SU-DHL-6 (cell line): ENCODE measurements around the gene PFN3.

ENCODE experiments used
- H2AFZ ChIP-seq: fragments of 200-600 bp; sonication (generic); 2 replicates; pipeline ENCODE4 v1.6.1; 2014; ENCODE audit warnings: low read depth, mild to moderate bottlenecking, moderate library complexity, mixed read lengths, antibody characterized with exemption, low read length; ENCODE audit not compliant: severe bottlenecking
- H3F3A ChIP-seq: fragments of 200-600 bp; shearing (Covaris generic); 2 replicates; pipeline ENCODE4 v1.6.0; 2016; ENCODE audit warnings: antibody characterized with exemption, mild to moderate bottlenecking; ENCODE audit not compliant: insufficient read depth
- H3K27ac ChIP-seq: fragments of 200-600 bp; sonication (generic); 2 replicates; pipeline ENCODE4 v1.5.1; 2016; ENCODE audit warnings: low read depth, mild to moderate bottlenecking, low read length, moderate library complexity, mixed read lengths
- H3K27me3 ChIP-seq: fragments of 200-600 bp; sonication (generic), shearing (Covaris generic); 2 replicates; pipeline ENCODE4 v1.6.0; 2014; ENCODE audit warnings: mild to moderate bottlenecking, low read length
- H3K36me3 ChIP-seq: fragments of 200-600 bp; sonication (generic); 2 replicates; pipeline ENCODE4 v1.6.1; 2014; ENCODE audit warnings: mild to moderate bottlenecking, low read length, mixed read lengths
- H3K4me2 ChIP-seq: fragments of 300-600, 200-600 bp; shearing (Covaris generic), sonication (generic); 2 replicates; pipeline ENCODE4 v1.6.0; 2014; ENCODE audit warnings: low read length, low read depth, mild to moderate bottlenecking; ENCODE audit not compliant: poor library complexity, severe bottlenecking
- H3K4me3 ChIP-seq: fragments of 200-600 bp; sonication (generic); 2 replicates; pipeline ENCODE4 v1.5.1; 2014; ENCODE audit warnings: antibody characterized with exemption, low read length, mild to moderate bottlenecking, mixed read lengths; ENCODE audit not compliant: insufficient read depth, poor library complexity, severe bottlenecking
- H3K79me2 ChIP-seq: fragments of 200-600 bp; sonication (generic); 2 replicates; pipeline ENCODE4 v1.6.1; 2014; ENCODE audit warnings: mild to moderate bottlenecking, low read length, moderate library complexity; ENCODE audit not compliant: insufficient read depth
- H3K9ac ChIP-seq: fragments of 200-600 bp; sonication (generic); 2 replicates; pipeline ENCODE4 v1.7.0; 2014; ENCODE audit warnings: mild to moderate bottlenecking, low read length
- H3K9me2 ChIP-seq: fragments of 200-600 bp; sonication (generic); replicated peaks from 2 replicates; pipeline ENCODE4 v1.6.1; 2014; ENCODE audit warnings: low read length; ENCODE audit not compliant: insufficient read depth
- H3K9me3 ChIP-seq: fragments of 200-600 bp; sonication (generic); 2 replicates; pipeline ENCODE4 v1.6.1; 2014; ENCODE audit warnings: low read length, mixed read lengths; ENCODE audit not compliant: insufficient read depth
- H4K20me1 ChIP-seq: fragments of 200-600 bp; sonication (generic); 2 replicates; pipeline ENCODE4 v1.6.1; 2014; ENCODE audit warnings: low read depth, mild to moderate bottlenecking, antibody characterized with exemption, low read length, moderate library complexity, mixed read lengths
- CTCF ChIP-seq: fragments of 200-600 bp; sonication (generic); IDR thresholded peaks from one replicate; pipeline ENCODE4 v1.5.1; 2017; ENCODE audit warnings: antibody characterized with exemption, mild to moderate bottlenecking, low read length, moderate library complexity; ENCODE audit not compliant: insufficient read depth, poor library complexity, severe bottlenecking
- EZH2phosphoT487 ChIP-seq: fragments of 200-600 bp; sonication (generic), shearing (Covaris generic); conservative IDR thresholded peaks from 2 replicates; pipeline ENCODE4 v1.6.1; 2018; ENCODE audit warnings: mild to moderate bottlenecking, antibody characterized with exemption, low read length, moderate library complexity, mixed read lengths

The PFN3 gene

GRCh38 chr5:177359860-177360259 lies 40.6 kb downstream of the PFN3 start:
- no peak overlapping the region for H3K4me3 ChIP-seq
- H2AFZ ChIP-seq = no peak overlapping the region
- no peaks in the 10 kb centered on the region for H3K9me3 ChIP-seq
- H3K4me2 ChIP-seq = no peak overlapping the region
- no peaks in the 10 kb centered on the region for H3K27me3 ChIP-seq
- H3K36me3 ChIP-seq = no peaks in the 10 kb centered on the region
- no peak overlapping the region for H3K27ac ChIP-seq
- no peaks in the 10 kb centered on the region for H3K9me2 ChIP-seq
- H4K20me1 ChIP-seq = no peaks in the 10 kb centered on the region
- H3K9ac ChIP-seq = no peak overlapping the region
- no peaks in the 10 kb centered on the region for H3K79me2 ChIP-seq
- TF ChIP-seq CTCF = no peak
- TF ChIP-seq EZH2phosphoT487 = no peak
- H3F3A ChIP-seq = peaks cover 17% of the 10 kb centered on the region

DNA sequence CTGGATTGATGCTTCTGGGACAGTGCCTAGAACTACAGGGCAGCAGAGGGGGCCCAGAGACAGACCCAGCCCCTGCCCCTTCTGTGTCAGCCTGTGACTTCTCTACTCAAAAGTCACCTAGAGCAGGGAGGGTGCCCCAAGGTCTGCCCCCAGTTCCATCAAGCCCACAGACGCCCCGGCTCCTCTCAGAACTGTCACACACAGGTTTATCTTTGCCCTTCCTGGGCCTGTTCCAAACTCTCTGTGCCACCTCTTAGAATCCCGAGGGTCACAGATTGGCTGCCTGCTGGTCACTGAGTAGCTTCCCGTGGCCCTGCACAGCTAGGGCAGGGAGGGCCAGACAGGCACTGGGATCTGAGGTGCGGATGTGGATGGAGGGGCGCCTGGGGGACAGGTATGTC lies 41.0 kb downstream of the PFN3 start:
- H3F3A ChIP-seq = peaks cover 17% of the 10 kb centered on the region
- no peak overlapping the region for H3K27ac ChIP-seq
- H2AFZ ChIP-seq = no peak overlapping the region
- no peak overlapping the region for H3K4me2 ChIP-seq
- H3K79me2 ChIP-seq = no peaks in the 10 kb centered on the region
- H3K36me3 ChIP-seq = no peaks in the 10 kb centered on the region
- no peaks in the 10 kb centered on the region for H3K9me3 ChIP-seq
- H3K9ac ChIP-seq = no peak overlapping the region
- no peaks in the 10 kb centered on the region for H3K9me2 ChIP-seq
- TF ChIP-seq EZH2phosphoT487 = no peak
- TF ChIP-seq CTCF = no peak
- H3K4me3 ChIP-seq = no peak overlapping the region
- no peaks in the 10 kb centered on the region for H3K27me3 ChIP-seq
- H4K20me1 ChIP-seq = no peaks in the 10 kb centered on the region

GRCh38 chr5:177358370-177358819 lies 42.1 kb downstream of the PFN3 start:
- Histone ChIP-seq H3K4me2 (peak overlapping the region; percentile 89), H3K9ac (peak overlapping the region; percentile 66), H3K36me3 (no peaks in the 10 kb centered on the region), H3K9me2 (no peaks in the 10 kb centered on the region), H2AFZ (no peak overlapping the region), H3F3A (peaks cover 17% of the 10 kb centered on the region), H3K27ac (peak overlapping the region; percentile 58), H3K27me3 (no peaks in the 10 kb centered on the region), H4K20me1 (no peaks in the 10 kb centered on the region), H3K79me2 (no peaks in the 10 kb centered on the region), H3K9me3 (no peaks in the 10 kb centered on the region), H3K4me3 (peak overlapping the region; percentile 59)
- no peak for TF ChIP-seq EZH2phosphoT487
- TF ChIP-seq CTCF = no peak
